Parathyroid adenoma (tissue), 2 donors: ENCODE results near the gene RNF144A.

ENCODE experiments used
- H2AFZ ChIP-seq: fragments of 300-600 bp; sonication (generic); one replicate; pipeline ENCODE4 v1.7.0; 2017; ENCODE audit warnings: antibody characterized with exemption, mild to moderate bottlenecking
- H3K27ac ChIP-seq: fragments of 300-600 bp; sonication (generic); one replicate; pipeline ENCODE4 v1.7.0; 2017
- H3K27me3 ChIP-seq: fragments of 300-600 bp; sonication (generic); one replicate; pipeline ENCODE4 v1.7.0; 2017; ENCODE audit warnings: low read length; ENCODE audit not compliant: control insufficient read depth, insufficient read depth
- H3K36me3 ChIP-seq: fragments of 300-600 bp; sonication (generic); one replicate; pipeline ENCODE4 v1.7.0; 2017; ENCODE audit warnings: low read length; ENCODE audit not compliant: control insufficient read depth, insufficient read depth
- H3K4me1 ChIP-seq: fragments of 300-600 bp; sonication (generic); one replicate; pipeline ENCODE4 v1.7.0; 2017; ENCODE audit warnings: control low read depth
- H3K4me2 ChIP-seq: fragments of 300-600 bp; sonication (generic); one replicate; pipeline ENCODE4 v1.7.0; 2017; ENCODE audit warnings: low read length
- H3K4me3 ChIP-seq: fragments of 300-600 bp; sonication (generic); one replicate; pipeline ENCODE4 v1.7.0; 2017; ENCODE audit warnings: low read depth, low read length
- H3K79me2 ChIP-seq: fragments of 300-600 bp; sonication (generic); one replicate; pipeline ENCODE4 v1.7.0; 2017; ENCODE audit warnings: control low read depth
- H3K9ac ChIP-seq: fragments of 300-600 bp; sonication (generic); one replicate; pipeline ENCODE4 v1.7.0; 2017; ENCODE audit warnings: mild to moderate bottlenecking
- H3K9me3 ChIP-seq: fragments of 300-600 bp; sonication (generic); one replicate; pipeline ENCODE4 v1.7.0; 2017; ENCODE audit warnings: low read length; ENCODE audit not compliant: control insufficient read depth
- TF ChIP-seq, protein P1 (sequence below): fragments of 300-600 bp; sonication (generic); IDR thresholded peaks from one replicate; pipeline ENCODE4 v1.7.0; 2017; ENCODE audit warnings: antibody characterized with exemption, mild to moderate bottlenecking
- donor health status: primary hyperparathyroidism.

RNF144A gene

DNA sequence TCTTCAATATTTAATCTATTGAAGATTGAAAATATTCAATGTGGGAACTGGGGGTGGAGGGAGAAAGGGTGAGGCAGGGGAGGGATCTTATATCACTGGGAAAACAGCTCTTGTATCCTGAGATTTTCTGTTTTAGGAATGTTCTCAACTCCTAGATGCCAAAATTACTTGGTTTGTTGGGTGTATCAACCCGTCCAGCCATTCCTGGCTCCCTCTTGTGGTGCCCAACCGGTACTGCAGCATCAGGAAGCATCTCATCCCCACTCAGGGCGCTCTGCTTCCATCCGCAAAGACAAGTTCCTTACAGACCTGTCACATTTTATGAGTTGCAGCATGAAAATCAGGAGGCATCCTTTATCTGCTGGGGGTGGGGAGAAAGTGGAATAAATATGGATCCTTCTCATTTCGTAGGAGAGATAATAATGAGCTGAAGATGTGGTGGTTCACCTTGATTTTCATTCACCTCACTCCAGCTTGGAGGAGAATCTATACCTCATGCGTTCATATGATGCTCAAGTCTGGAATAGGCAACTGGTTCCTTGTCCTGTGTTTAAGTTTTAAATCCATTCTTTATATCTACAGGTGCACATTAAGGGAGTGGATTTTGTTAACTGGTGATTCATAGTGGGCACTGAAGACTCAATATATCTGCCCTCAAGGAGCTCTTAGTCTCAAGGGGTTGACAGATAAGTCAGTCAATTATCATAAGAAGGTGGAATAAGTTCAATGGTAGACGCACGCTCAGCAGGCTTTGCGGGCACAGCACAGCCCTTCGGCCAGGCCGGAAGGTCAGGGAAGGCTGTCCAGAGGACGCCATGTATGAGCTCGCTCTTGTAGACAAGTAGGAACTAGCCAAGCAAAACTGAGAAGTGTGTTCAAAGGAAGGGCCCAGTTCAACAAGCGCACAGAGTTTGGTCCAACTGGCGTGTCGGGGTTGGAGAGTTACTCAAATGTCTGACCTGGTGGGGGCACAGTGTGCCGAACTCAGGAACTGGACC is 127.3 kb downstream of the RNF144A start:
- TF ChIP-seq, protein P1, sequence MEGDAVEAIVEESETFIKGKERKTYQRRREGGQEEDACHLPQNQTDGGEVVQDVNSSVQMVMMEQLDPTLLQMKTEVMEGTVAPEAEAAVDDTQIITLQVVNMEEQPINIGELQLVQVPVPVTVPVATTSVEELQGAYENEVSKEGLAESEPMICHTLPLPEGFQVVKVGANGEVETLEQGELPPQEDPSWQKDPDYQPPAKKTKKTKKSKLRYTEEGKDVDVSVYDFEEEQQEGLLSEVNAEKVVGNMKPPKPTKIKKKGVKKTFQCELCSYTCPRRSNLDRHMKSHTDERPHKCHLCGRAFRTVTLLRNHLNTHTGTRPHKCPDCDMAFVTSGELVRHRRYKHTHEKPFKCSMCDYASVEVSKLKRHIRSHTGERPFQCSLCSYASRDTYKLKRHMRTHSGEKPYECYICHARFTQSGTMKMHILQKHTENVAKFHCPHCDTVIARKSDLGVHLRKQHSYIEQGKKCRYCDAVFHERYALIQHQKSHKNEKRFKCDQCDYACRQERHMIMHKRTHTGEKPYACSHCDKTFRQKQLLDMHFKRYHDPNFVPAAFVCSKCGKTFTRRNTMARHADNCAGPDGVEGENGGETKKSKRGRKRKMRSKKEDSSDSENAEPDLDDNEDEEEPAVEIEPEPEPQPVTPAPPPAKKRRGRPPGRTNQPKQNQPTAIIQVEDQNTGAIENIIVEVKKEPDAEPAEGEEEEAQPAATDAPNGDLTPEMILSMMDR, result peak; percentile 96
- Histone ChIP-seq H2AFZ (no peak overlapping the region), H3K4me3 (no peak overlapping the region), H3K27me3 (no peaks in the 10 kb centered on the region), H3K4me2 (no peak overlapping the region), H3K9ac (no peak overlapping the region), H3K36me3 (no peaks in the 10 kb centered on the region), H3K79me2 (peaks cover 7% of the 10 kb centered on the region), H3K4me1 (peaks cover 13% of the 10 kb centered on the region), H3K27ac (no peak overlapping the region), H3K9me3 (no peaks in the 10 kb centered on the region)

DNA sequence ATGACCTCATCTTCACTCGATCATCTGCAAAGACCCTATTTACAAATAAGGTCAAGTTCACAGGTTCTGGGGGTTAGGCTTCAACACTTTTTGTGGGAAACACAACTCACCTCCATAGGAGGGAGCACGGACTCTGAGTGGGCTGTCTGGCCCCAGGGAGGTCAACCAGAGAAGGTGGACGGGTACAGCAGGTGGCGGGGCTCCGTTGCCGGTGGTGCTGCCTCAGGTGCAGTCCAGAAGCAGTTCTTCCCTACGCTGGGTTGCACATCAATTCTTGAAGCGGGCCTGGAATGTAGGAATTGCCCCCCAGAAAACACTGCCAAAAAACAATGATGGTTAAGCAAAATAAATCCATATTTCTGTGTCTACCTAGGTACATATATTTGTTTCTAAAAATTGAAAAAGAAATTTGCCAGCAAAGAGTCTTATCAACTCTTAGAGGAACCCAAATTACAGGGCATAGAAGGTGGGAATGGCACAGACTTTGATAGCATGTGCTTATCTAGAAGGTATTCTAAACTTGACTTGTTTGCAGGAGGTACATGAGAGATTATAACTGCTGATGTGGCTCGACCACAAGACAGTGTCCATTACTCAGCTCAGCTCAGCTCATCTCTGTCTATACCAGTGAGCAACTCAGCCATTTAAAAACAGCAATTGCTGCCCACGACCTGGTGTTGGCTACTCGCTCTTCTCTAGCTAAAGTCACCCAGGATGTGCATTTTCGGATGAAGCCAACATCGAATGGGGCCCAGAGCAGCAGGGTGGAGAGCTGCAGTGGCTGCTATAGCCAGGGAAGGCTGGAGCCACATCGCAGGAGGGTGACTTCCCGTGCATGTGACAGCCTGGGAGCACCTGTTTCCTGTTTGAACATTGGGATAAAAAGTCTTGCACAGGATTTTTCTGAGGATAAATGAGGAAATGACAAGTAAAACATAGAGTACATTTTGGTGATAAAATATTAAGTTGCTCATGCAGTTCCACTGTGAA is 128.7 kb downstream of the RNF144A start:
- no peak overlapping the region for H3K4me2 ChIP-seq
- H3K79me2 ChIP-seq, result peaks cover 7% of the 10 kb centered on the region
- no peak overlapping the region for H3K4me3 ChIP-seq
- no peak overlapping the region for H2AFZ ChIP-seq
- H3K9ac ChIP-seq, result no peak overlapping the region
- TF ChIP-seq, protein P1, result no peak
- H3K27ac ChIP-seq, result no peak overlapping the region
- no peaks in the 10 kb centered on the region for H3K9me3 ChIP-seq
- no peaks in the 10 kb centered on the region for H3K36me3 ChIP-seq
- H3K4me1 ChIP-seq, result peaks cover 13% of the 10 kb centered on the region
- H3K27me3 ChIP-seq, result no peaks in the 10 kb centered on the region

DNA sequence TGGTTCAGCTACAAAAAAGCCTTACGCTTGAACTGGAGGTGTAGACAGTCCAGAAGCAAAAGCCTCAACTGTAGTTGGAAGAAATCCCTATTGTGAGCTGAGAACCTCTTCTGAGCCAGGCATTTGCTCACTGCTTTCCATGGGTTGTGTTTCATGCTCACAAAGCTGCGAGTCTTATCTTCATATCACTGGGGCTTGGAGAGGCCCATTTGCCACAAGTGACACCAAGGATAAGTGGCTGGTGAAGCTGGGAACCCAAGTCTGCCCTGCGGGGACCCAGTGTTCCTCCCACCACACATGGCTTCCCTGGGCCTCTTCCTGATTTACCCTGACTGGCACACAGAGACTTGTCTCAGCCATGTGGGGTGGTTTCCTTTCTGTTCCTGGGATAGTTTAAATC is 130.4 kb downstream of the RNF144A start:
- no peak overlapping the region for H2AFZ ChIP-seq
- peaks cover 13% of the 10 kb centered on the region for H3K4me1 ChIP-seq
- H3K27me3 ChIP-seq, result no peaks in the 10 kb centered on the region
- H3K4me3 ChIP-seq, result no peak overlapping the region
- H3K9ac ChIP-seq, result no peak overlapping the region
- TF ChIP-seq, protein P1, result no peak
- no peaks in the 10 kb centered on the region for H3K36me3 ChIP-seq
- no peak overlapping the region for H3K27ac ChIP-seq
- H3K9me3 ChIP-seq, result no peaks in the 10 kb centered on the region
- H3K4me2 ChIP-seq, result no peak overlapping the region
- H3K79me2 ChIP-seq, result peaks cover 7% of the 10 kb centered on the region

DNA sequence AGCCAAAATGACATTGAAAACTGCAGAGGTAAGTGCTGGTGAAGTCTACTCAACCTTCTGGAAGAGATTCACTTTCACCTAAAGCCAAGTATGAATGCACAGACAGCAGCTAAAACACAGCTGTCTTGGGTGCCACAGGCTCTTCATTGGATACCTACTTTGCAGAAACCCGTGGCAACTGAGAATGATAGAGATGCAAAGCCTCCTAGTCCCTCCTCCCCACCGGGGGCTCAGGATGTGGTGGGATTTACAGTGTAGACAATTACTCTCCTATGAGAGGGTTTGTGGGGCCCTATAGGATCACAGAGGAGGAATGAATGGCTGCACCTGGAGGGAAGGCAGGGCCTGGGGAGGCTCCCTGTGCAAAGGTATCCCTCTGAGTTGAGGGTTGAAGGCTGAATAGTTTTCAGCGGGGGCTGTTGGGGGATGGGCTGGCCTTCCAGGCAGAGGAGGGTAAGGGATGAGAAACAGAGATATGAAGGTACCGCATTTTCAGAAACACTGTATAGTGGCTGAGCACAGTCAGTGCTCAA is 131.6 kb downstream of the RNF144A start:
- Histone ChIP-seq H3K27ac (no peak overlapping the region), H3K9me3 (no peaks in the 10 kb centered on the region), H3K4me1 (peaks cover 11% of the 10 kb centered on the region), H3K36me3 (no peaks in the 10 kb centered on the region), H3K4me2 (no peak overlapping the region), H2AFZ (no peak overlapping the region), H3K79me2 (peaks cover 7% of the 10 kb centered on the region), H3K4me3 (no peak overlapping the region), H3K9ac (no peak overlapping the region), H3K27me3 (no peaks in the 10 kb centered on the region)
- TF ChIP-seq, protein P1, result no peak
